PC-9 (cell line): Measurements from ENCODE around the gene ETV3L. TPM values are rescaled to one million over a fixed set of nuclear protein-coding genes. Genes with fewer than 3 reads are reported as not detected.

ENCODE experiments used
- BruUV-seq: library from RNA; stranded (reverse); fragments of 400-500 nt; replicated peaks from 2 replicates; lab custom pipeline; 2021; lab: Mats Ljungman, UMichigan
- CTCF ChIA-PET: fragments of 300-600 bp; sonication (Branson Sonifier 250); formaldehyde crosslinking; loops from one replicate; lab custom pipeline; 2022; ENCODE audit warnings: antibody characterized with exemption; lab: Charles Lee
- POLR2A ChIA-PET: fragments of 300-600 bp; sonication (Branson Sonifier 250); formaldehyde crosslinking; loops from one replicate; lab custom pipeline; 2022; ENCODE audit warnings: antibody characterized with exemption; ENCODE audit not compliant: unreplicated experiment; lab: Charles Lee
- DNase-seq, 2 experiments: peaks; one replicate each; pipeline versions ENCODE4 v3.0.0 to v3.0.0-alpha.2; 2015 to 2022; ENCODE audit warnings: mixed read lengths in 1 of 2
- H2AFZ ChIP-seq: fragments of 200-600 bp; sonication (generic); 2 replicates; pipeline ENCODE4 v1.8.1; 2017; ENCODE audit warnings: antibody characterized with exemption
- H3F3A ChIP-seq: fragments of 200-600 bp; sonication (generic); 2 replicates; pipeline ENCODE4 v1.8.1; 2017; ENCODE audit warnings: antibody characterized with exemption, mild to moderate bottlenecking, low read depth; ENCODE audit not compliant: insufficient read depth
- H3K27ac ChIP-seq: fragments of 200-600 bp; sonication (generic); 2 replicates; pipeline ENCODE4 v1.6.1; 2016; ENCODE audit warnings: mixed run types
- H3K27me3 ChIP-seq: fragments of 200-600 bp; sonication (generic); 2 replicates; pipeline ENCODE4 v1.6.1; 2016; ENCODE audit warnings: low read depth, mixed run types; ENCODE audit not compliant: insufficient read depth
- H3K36me3 ChIP-seq: fragments of 200-600 bp; sonication (generic); 2 replicates; pipeline ENCODE4 v1.6.1; 2016; ENCODE audit warnings: low read depth, mixed run types
- H3K4me1 ChIP-seq: fragments of 200-600 bp; sonication (generic); replicated peaks from 2 replicates; pipeline ENCODE4 v1.6.1; 2016; ENCODE audit warnings: mixed run types; ENCODE audit not compliant: insufficient read depth
- H3K4me2 ChIP-seq: fragments of 200-600 bp; sonication (generic); 2 replicates; pipeline ENCODE4 v1.6.1; 2017; ENCODE audit warnings: mixed run types
- H3K4me3 ChIP-seq: fragments of 200-600 bp; sonication (generic); 2 replicates; pipeline ENCODE4 v1.6.1; 2016; ENCODE audit warnings: mixed run types
- H3K79me2 ChIP-seq: fragments of 200-600 bp; sonication (generic); 2 replicates; pipeline ENCODE4 v1.6.1; 2017; ENCODE audit warnings: low read depth, mixed run types
- H3K9me2 ChIP-seq: fragments of 200-600 bp; sonication (generic); 2 replicates; pipeline ENCODE4 v1.8.1; 2017; ENCODE audit warnings: mild to moderate bottlenecking; ENCODE audit not compliant: insufficient read depth
- H3K9me3 ChIP-seq: fragments of 200-600 bp; sonication (generic); 2 replicates; pipeline ENCODE4 v1.8.1; 2016; ENCODE audit warnings: low read depth; ENCODE audit not compliant: insufficient read depth
- H4K20me1 ChIP-seq: fragments of 200-600 bp; sonication (generic); 2 replicates; pipeline ENCODE4 v1.8.1; 2017; ENCODE audit not compliant: insufficient read depth
- EZH2 ChIP-seq: fragments of 200-600 bp; sonication (generic); IDR thresholded peaks from 2 replicates; pipeline ENCODE4 v1.8.0; 2017; ENCODE audit warnings: antibody characterized with exemption, low read depth
- intact Hi-C: fragments of 100-400 bp; cut with micrococcal nuclease; formaldehyde crosslinking; loops from one replicate; pipeline ENCODE4 v1.10.0; 2022; ENCODE audit not compliant: unreplicated experiment
- total RNA-seq: library from RNA; stranded (reverse); gene quantifications from 2 replicates; pipeline ENCODE4 v1.2.3, GENCODE V29; 2021
- TF ChIP-seq, protein P1 (sequence below): fragments of 200-600 bp; sonication (generic); conservative IDR thresholded peaks from 2 replicates; pipeline ENCODE4 v1.6.1; 2017; ENCODE audit warnings: mixed run types, antibody characterized with exemption, mild to moderate bottlenecking, moderate library complexity

Gene ETV3L
- total RNA-seq, 1 experiment from 2014 or later, result not detected

DNA sequence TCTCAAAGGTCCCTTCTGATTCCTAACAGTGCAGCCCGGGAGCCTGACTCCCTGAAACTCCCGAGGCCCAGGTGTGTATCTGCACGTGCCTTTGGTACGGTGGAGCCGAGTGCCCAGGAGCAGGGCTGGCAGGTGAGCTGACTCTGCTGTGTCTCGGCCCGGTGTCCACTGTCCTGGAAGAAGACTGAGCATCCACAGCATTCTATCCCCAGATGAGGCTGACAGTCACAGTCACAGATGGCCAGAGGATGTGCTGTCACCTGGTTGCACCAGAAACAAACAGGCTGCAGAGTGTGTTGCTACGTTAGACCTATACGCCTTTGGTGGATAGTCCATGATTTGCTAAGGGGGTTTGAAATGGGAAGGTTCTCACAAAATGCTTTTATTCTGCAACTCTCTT lies 9.8 kb downstream of the ETV3L start:
- intact Hi-C loops, result loop anchor here (1.0 to 5.0 kb wide), 4 partner anchors 47 to 587 kb away; partner anchors contain the start of gene MEF2D
- no peak overlapping the region for H2AFZ ChIP-seq

DNA sequence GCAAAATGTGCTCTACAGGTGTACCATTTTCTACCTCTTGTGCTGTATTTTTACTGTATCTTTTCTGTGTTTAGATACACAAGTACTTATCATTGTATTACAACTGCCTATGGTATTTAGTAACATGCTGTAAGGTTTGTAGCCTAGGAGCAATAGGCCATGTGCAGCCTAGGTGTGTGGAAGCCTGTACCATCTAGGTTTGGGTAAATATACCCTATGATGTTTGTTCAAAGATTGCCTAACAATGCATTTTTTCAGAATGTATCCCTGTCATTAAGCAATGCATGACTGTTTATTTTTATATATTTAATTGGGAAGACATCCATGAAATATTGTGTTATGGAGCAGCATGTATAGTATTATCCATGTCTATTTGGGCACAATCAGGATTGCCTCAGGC lies 11.0 kb downstream of the ETV3L start:
- H3K4me3 ChIP-seq, result no peak overlapping the region
- CTCF ChIA-PET, result interaction anchor here (1.4 kb wide), 1 partner anchor 67 kb away, joined by 3 read pairs; no protein-coding TSS in a partner anchor
- H3K36me3 ChIP-seq, result no peaks in the 10 kb centered on the region
- no peaks in the 10 kb centered on the region for H3K79me2 ChIP-seq
- intact Hi-C loops, result no loop called here
- no peaks in the 10 kb centered on the region for H3K27me3 ChIP-seq
- H4K20me1 ChIP-seq, result no peaks in the 10 kb centered on the region
- H3K4me2 ChIP-seq, result 0 out of 2 replicates have a peak overlapping the region, but pooled peaks have one; percentile 27
- no peak overlapping the region for H3K27ac ChIP-seq
- peak in 1 of 2 experiments; percentile 77 for DNase-seq
- H3K4me1 ChIP-seq, result peaks cover 21% of the 10 kb centered on the region
- H3K9me3 ChIP-seq, result no peaks in the 10 kb centered on the region
- no peaks in the 10 kb centered on the region for H3K9me2 ChIP-seq
- no peak overlapping the region for H2AFZ ChIP-seq
- TF ChIP-seq, protein P1, sequence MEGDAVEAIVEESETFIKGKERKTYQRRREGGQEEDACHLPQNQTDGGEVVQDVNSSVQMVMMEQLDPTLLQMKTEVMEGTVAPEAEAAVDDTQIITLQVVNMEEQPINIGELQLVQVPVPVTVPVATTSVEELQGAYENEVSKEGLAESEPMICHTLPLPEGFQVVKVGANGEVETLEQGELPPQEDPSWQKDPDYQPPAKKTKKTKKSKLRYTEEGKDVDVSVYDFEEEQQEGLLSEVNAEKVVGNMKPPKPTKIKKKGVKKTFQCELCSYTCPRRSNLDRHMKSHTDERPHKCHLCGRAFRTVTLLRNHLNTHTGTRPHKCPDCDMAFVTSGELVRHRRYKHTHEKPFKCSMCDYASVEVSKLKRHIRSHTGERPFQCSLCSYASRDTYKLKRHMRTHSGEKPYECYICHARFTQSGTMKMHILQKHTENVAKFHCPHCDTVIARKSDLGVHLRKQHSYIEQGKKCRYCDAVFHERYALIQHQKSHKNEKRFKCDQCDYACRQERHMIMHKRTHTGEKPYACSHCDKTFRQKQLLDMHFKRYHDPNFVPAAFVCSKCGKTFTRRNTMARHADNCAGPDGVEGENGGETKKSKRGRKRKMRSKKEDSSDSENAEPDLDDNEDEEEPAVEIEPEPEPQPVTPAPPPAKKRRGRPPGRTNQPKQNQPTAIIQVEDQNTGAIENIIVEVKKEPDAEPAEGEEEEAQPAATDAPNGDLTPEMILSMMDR, result no peak
- TF ChIP-seq EZH2, result no peak
- no TSS peak for BruUV-seq
- POLR2A ChIA-PET, result no interaction called here
- H3F3A ChIP-seq, result no peaks in the 10 kb centered on the region; the same call in 1 of the 2 replicates

More for the DNA sequence above, 9.8 kb downstream of the ETV3L start:
- Histone ChIP-seq H4K20me1 (no peaks in the 10 kb centered on the region), H3K27ac (no peak overlapping the region), H3K9me3 (no peaks in the 10 kb centered on the region), H3K79me2 (no peaks in the 10 kb centered on the region), H3K36me3 (no peaks in the 10 kb centered on the region), H3K9me2 (no peaks in the 10 kb centered on the region), H3K4me3 (no peak overlapping the region), H3K4me1 (peaks cover 21% of the 10 kb centered on the region), H3F3A (no peaks in the 10 kb centered on the region; the same call in 1 of the 2 replicates), H3K27me3 (no peaks in the 10 kb centered on the region), H3K4me2 (no peak overlapping the region)
- CTCF ChIA-PET, result interaction anchor here (0.7 to 1.6 kb wide), 6 partner anchors 15 to 200 kb away, joined by 3 to 60 read pairs (median 4); no protein-coding TSS in a partner anchor
- BruUV-seq, result no TSS peak
- no peak for TF ChIP-seq EZH2
- TF ChIP-seq, protein P1, result no peak
- POLR2A ChIA-PET, result no interaction called here
- no peak for DNase-seq

DNA sequence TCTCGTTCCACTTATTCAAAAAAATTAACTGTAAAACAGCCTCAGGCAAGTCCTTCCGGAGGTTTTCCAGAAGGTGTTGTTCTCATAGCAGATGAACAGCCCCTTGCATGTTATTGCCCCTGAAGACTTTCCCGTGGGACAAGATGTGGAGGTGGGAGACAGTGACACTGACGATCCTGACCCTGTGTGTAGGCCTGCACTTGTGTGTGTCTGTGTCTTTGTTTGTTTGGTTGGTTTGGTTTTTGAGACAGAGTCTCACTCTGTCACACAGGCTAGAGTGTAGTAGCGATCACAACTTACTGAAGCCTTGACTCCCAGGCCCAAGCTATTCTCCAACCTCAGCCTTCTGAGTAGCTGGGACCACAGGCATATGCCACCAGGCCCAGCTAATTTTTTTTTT lies 12.6 kb downstream of the ETV3L start:
- Histone ChIP-seq H3K4me2 (no peak overlapping the region), H3K36me3 (no peaks in the 10 kb centered on the region), H3F3A (no peaks in the 10 kb centered on the region; the same call in 1 of the 2 replicates), H2AFZ (no peak overlapping the region), H3K27me3 (no peaks in the 10 kb centered on the region), H3K9me3 (no peaks in the 10 kb centered on the region), H3K27ac (no peak overlapping the region), H3K4me1 (peaks cover 21% of the 10 kb centered on the region), H3K79me2 (no peaks in the 10 kb centered on the region), H4K20me1 (no peaks in the 10 kb centered on the region), H3K4me3 (no peak overlapping the region), H3K9me2 (no peaks in the 10 kb centered on the region)
- no TSS peak for BruUV-seq
- POLR2A ChIA-PET, result no interaction called here
- intact Hi-C loops, result no loop called here
- no peak for DNase-seq
- CTCF ChIA-PET, result interaction anchor here (0.7 kb wide), 1 partner anchor 68 kb away, joined by 7 read pairs; no protein-coding TSS in a partner anchor
- TF ChIP-seq, protein P1, result no peak
- no peak for TF ChIP-seq EZH2
